GM12801 (cell line): ENCODE measurements around the gene CLMP.

Experiments used
- TF ChIP-seq, protein P1 (sequence below): IDR thresholded peaks from one replicate; pipeline ENCODE4 v1.5.1; 2011; ENCODE audit warnings: control low read depth; ENCODE audit not compliant: insufficient read length; ENCODE audit errors: extremely low read depth

CLMP gene

DNA sequence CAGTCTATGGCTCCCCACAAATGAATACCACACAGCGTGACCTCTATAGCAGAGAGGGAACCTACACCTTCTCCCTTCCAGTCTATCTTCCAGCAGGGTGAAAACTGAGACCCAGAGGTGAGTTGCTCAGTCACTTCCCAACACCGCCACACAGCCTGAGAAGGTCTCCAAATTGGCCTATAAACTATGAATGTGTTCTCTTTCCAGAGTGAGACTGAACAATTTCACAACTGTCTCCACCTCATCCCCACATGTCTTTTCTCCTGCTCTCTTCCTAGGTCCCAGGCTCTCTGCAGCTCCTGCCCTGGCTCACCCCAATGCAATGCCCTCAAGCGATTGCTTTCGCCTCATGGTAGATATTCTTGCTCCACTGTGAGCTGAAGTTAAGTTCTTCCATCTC lies 14.0 kb downstream of the CLMP start:
- TF ChIP-seq, protein P1, sequence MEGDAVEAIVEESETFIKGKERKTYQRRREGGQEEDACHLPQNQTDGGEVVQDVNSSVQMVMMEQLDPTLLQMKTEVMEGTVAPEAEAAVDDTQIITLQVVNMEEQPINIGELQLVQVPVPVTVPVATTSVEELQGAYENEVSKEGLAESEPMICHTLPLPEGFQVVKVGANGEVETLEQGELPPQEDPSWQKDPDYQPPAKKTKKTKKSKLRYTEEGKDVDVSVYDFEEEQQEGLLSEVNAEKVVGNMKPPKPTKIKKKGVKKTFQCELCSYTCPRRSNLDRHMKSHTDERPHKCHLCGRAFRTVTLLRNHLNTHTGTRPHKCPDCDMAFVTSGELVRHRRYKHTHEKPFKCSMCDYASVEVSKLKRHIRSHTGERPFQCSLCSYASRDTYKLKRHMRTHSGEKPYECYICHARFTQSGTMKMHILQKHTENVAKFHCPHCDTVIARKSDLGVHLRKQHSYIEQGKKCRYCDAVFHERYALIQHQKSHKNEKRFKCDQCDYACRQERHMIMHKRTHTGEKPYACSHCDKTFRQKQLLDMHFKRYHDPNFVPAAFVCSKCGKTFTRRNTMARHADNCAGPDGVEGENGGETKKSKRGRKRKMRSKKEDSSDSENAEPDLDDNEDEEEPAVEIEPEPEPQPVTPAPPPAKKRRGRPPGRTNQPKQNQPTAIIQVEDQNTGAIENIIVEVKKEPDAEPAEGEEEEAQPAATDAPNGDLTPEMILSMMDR, result no peak

DNA sequence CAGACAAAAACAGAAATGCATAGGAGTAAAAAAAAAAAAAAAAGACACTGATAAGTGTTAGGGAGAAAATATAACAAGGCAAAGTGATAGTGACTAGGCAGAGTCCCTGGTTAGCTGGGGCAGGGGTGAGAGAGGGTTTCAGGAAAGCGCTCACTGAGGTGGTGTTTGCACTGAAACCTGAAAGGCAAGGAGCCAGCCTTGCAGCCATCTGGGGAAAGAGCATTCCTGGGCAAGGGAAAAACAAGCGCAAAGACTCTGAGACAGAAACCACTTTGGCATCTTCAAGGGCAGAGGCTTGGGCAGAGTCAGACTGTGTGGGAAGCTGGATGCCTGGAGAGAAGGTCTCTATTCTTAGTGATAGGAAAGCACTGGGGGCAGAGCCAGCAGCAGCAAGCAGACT lies 14.5 kb downstream of the CLMP start:
- TF ChIP-seq, protein P1, result no peak

DNA sequence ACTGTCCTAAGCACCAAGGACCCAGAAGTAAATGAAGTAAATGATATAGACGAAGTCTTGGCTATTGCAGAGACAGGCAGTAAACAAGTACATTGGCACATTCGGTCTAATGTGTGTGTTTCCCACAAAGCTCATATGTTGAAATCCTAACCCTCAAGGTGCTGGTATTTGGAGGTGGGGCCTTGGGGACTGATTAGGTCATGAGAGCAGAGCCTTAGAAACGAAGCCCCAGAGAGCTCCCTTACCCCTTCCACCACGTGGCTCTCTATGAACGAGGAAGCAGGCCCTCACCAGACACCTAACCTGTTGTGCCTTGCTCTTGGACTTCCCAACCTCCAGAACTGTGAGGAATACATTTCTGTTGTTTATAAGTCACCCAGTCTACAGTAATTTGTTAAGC lies 14.9 kb downstream of the CLMP start:
- TF ChIP-seq, protein P1, result no peak

DNA sequence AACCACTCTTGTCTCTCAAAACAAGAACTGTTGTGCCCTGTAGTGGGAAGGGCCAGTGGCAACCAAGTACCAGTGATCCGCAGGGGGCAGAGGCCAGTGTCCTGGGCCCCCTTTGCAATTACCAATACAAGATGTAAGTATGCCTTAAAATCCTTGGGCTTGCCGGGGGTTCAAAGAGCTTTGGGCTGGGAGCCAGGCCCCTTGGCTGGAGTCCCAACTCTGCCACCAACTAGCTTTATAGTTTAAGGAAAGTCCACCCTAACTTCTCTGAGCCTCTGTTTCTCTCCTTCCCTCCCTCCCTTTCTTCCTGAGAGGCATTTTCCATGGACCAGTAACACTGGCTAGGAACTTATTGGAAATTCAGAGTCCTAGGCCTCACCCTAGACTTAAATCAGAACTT lies 15.5 kb downstream of the CLMP start:
- TF ChIP-seq, protein P1, result no peak

DNA sequence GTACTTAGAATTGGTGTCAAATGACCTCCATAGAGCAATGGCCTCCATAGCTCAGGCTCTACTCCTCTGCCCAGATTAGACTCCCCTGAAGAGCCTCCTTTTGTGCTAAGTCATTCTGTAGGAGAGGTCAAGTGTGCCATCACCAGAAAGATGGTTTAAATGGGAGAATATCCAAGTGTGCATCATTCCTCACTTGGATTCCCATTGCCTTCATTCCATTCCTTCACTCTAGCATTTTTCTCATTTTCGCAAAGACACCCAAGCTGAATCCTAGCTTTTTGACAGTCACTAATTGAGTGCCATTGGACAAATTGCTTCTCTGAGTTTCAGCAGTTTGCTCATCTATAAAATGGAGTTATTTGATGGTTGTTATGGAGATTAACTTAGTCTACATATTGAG lies 16.9 kb downstream of the CLMP start:
- TF ChIP-seq, protein P1, result no peak

DNA sequence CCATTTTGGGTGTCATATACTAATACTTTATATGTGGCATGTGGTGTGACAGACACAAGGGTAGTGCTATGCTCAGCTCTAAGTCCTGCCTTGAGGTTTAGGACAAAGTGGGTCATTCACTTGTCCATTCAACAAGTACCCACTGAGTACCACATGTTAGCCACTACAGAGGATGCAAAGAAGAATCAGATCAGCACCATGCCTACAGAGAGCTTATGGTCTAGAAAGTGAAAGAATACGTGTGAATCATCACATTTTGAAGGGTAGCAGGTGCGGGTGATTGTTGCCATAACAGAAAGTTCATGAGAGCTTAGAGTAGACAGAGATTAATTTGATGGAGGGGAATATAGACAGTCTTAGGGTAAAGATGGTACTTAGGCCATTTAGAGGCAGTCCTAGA lies 18.3 kb downstream of the CLMP start:
- TF ChIP-seq, protein P1, result no peak

DNA sequence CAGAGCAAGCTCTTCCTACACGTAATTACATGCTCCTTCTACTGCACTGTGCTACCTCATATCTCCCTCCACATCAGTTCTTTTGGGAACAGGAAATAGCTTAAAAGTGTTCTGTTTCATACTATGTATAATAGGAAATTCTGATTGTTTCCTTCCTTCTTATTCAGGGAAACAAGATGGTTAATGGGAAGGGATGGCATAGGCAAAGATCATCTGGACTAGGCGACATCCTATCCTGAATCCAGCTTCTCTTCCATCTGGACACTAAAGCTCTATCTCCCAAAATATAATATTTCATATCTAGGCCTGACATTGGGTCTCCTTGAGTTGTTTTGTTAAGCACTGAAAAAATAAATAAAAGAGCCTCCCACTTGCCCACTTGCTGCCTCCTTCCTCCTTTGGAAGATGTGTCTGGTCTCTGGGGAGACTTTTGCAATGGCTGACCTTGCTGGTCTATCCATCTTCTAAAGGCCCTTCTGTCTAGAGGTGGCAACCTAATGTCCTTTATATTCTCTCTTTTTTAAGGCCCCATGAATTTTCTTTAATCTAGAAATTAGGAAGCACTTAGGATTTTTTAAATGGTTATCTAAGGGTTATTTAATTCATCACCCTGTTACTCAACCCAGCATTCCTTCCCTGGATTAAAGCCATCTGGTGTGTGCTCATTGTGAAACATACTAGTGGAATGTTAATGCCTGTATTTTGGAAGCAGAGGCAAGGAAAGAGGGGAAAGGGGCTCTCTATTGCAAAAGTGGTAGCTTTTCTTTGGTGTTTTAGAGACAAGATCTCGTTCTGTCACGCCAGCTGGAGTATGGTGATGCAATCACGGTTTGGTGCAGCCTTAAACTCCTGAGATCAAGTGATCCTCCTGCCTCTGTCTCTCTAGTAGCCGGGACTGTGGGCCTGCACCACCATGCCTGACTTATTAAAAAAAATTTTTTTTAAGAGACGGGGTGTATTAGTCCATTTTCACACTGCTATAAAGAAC lies 20.6 kb downstream of the CLMP start:
- TF ChIP-seq, protein P1, result no peak
